Nephron (organoid): ENCODE results near the gene RNF207.
A peak's percentile ranks its signal among the peaks of the same experiment; 100 is the strongest.

Source experiments
- H3K27ac Mint-ChIP-seq, 3 experiments: 2 replicates each; pipeline ENCODE4 v1.8.0; 2020; ENCODE audit warnings: mixed read lengths in 3 of 3, mild to moderate bottlenecking in 2 of 3, moderate library complexity in 1 of 3
- H3K27me3 Mint-ChIP-seq: 2 replicates; pipeline ENCODE4 v1.8.0; 2021; ENCODE audit warnings: low read depth, mild to moderate bottlenecking, moderate library complexity, mixed read lengths
- H3K36me3 Mint-ChIP-seq: 2 replicates; pipeline ENCODE4 v1.8.0; 2020; ENCODE audit warnings: low read depth, mixed read lengths
- H3K4me1 Mint-ChIP-seq: 2 replicates; pipeline ENCODE4 v1.8.0; 2020; ENCODE audit warnings: mixed read lengths
- H3K4me3 Mint-ChIP-seq, 3 experiments: 2 replicates each; pipeline ENCODE4 v1.8.0; 2020; ENCODE audit warnings: mild to moderate bottlenecking in 3 of 3, mixed read lengths in 3 of 3, moderate library complexity in 2 of 3
- H3K9me3 Mint-ChIP-seq: 2 replicates; pipeline ENCODE4 v1.8.0; 2020; ENCODE audit warnings: mixed read lengths
- CTCF ChIP-seq, 3 experiments: fragments of 200-600 bp; sonication (generic); IDR thresholded peaks; one replicate each; pipeline ENCODE4 v1.5.0; 2021; ENCODE audit warnings: antibody characterized with exemption in 3 of 3; ENCODE audit not compliant: unreplicated experiment in 3 of 3

RNF207 gene

DNA sequence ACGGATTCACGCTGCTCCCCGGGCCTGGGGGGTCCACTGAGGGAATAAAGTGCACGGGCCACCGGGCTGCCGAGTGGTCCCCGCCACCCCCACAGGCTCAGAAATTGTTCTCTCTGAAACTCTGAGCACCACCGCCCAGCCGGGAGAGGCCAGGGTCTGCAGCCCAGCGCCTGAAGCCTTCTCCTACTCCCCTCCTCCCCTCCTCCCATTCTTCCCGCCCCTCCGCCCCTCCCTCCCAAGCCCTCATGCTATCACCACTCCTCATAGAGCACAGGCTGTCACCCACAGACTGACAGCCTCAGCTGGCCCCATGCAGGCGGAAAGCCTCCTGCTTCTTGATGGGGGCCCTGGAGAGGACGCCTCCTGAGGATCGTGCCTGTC lies 55.7 kb downstream of the RNF207 start:
- H3K4me3 Mint-ChIP-seq, result peak overlapping the region; percentile 79 to 83 (median 83)
- H3K27me3 Mint-ChIP-seq, result peaks cover 6% of the 10 kb centered on the region
- TF ChIP-seq CTCF (IDR thresholded peaks at IDR 0.05; ENCODE audit: unreplicated experiment in 3 of 3), result no peak
- peaks cover 48% of the 10 kb centered on the region for H3K4me1 Mint-ChIP-seq
- H3K9me3 Mint-ChIP-seq, result no peaks in the 10 kb centered on the region
- no peaks in the 10 kb centered on the region for H3K36me3 Mint-ChIP-seq
- peak overlapping the region; percentile 67 to 88 (median 80) for H3K27ac Mint-ChIP-seq

DNA sequence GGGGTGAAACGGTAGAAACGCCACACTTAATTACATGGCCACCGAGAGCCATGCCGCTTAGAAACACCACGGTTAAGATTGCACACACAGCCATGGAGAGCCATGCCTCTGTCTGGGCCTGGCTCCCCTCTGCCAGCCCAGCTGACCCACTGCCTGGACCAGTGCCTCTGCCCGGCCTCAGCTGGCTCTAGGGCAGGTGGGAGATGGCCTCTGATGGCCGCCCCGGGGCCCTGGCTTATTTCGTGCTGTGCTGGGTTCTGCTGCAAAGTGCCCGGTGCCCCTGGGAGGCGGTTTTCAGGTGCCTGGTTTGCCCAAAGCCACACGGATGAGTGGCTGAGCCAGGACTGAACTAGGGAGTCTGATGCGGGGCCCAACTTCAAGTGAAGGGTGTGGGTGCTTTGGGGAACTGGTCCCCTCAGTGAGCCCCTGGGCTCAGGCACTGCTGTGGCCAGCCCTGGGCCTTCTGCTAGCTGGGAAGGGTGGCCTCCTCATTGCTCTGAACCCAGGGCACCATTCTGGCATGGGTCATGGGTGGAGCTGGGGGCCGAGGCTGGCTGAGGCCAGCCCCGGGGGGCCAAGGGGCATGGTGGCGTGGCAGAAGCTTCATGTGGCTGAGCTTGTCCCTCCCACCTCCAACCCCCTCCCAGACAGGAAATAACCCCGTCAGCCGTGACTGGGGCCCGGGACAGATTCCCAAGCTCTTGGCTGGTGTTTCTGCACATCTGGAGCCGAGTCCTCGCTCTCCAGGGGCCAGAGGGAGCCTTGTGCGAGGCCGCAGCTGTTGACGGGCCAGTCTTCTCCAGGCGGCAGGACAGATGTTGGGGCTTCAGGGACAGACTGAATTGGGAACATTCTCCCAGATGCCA lies 56.9 kb downstream of the RNF207 start:
- Mint-ChIP-seq H3K4me1 (peaks cover 60% of the 10 kb centered on the region), H3K4me3 (peak overlapping the region; percentile 79 to 83 (median 83)), H3K27ac (peak overlapping the region; percentile 20 to 88 (median 80)), H3K27me3 (peaks cover 9% of the 10 kb centered on the region), H3K9me3 (no peaks in the 10 kb centered on the region), H3K36me3 (no peaks in the 10 kb centered on the region)
- TF ChIP-seq CTCF (IDR thresholded peaks at IDR 0.05; ENCODE audit: unreplicated experiment in 3 of 3), result no peak

DNA sequence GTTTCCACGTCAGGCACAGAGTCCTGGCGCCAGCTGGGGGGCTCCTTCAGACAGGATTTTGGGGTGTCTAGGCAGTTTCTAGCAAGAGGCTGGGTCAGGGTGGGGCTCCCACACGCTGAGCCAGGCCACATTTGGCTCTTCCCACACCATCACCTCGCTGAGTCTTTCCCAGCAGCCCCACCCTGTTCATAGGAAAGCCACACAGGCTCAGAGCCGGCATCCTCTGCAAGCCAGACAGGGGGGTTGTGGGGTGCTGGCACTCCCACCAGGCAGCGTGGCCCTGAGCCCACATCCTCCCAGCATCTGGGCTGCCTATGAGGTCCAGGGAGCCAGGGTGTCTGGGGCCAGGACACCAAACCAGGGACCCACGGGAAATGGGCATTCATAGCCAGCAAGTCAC lies 57.8 kb downstream of the RNF207 start:
- H3K4me1 Mint-ChIP-seq, result peaks cover 69% of the 10 kb centered on the region
- peaks cover 11% of the 10 kb centered on the region for H3K27me3 Mint-ChIP-seq
- no peaks in the 10 kb centered on the region for H3K9me3 Mint-ChIP-seq
- TF ChIP-seq CTCF (IDR thresholded peaks at IDR 0.05; ENCODE audit: unreplicated experiment in 3 of 3), result no peak
- H3K27ac Mint-ChIP-seq, result peak overlapping the region in 2 of 3 experiments; percentile 80 to 86
- H3K36me3 Mint-ChIP-seq, result no peaks in the 10 kb centered on the region
- H3K4me3 Mint-ChIP-seq, result peak overlapping the region in 2 of 3 experiments; percentile 65 to 83

GRCh38 chr1:6265151-6265550 lies 59.2 kb downstream of the RNF207 start:
- Mint-ChIP-seq H3K4me1 (peaks cover 82% of the 10 kb centered on the region), H3K27me3 (peaks cover 5% of the 10 kb centered on the region), H3K4me3 (no peak overlapping the region), H3K9me3 (no peaks in the 10 kb centered on the region), H3K36me3 (no peaks in the 10 kb centered on the region), H3K27ac (peak overlapping the region in 2 of 3 experiments; percentile 65 to 81)
- no peak for TF ChIP-seq CTCF (IDR thresholded peaks at IDR 0.05; ENCODE audit: unreplicated experiment in 3 of 3)

GRCh38 chr1:6266641-6267040 lies 60.7 kb downstream of the RNF207 start:
- no peaks in the 10 kb centered on the region for H3K36me3 Mint-ChIP-seq

More at GRCh38 chr1:6266641-6267040, 60.7 kb downstream of the RNF207 start:
- peak overlapping the region; percentile 85 to 92 (median 91) for H3K27ac Mint-ChIP-seq
- H3K27me3 Mint-ChIP-seq, result peaks cover 5% of the 10 kb centered on the region
- H3K4me3 Mint-ChIP-seq, result peak overlapping the region; percentile 67 to 75 (median 70)
- TF ChIP-seq CTCF (IDR thresholded peaks at IDR 0.05; ENCODE audit: unreplicated experiment in 3 of 3), result no peak
- no peaks in the 10 kb centered on the region for H3K9me3 Mint-ChIP-seq
- H3K4me1 Mint-ChIP-seq, result peaks cover 97% of the 10 kb centered on the region
